GM12875 (cell line): Measurements from ENCODE around the gene SEMA6D.

ENCODE experiments used
- H3K4me3 ChIP-seq: one replicate; pipeline ENCODE4 v1.5.1; 2011; ENCODE audit warnings: low read depth, low read length, control low read depth
- CTCF ChIP-seq: IDR thresholded peaks from 2 replicates; pipeline ENCODE4 v1.5.1; 2011; ENCODE audit warnings: low read depth, mild to moderate bottlenecking, control low read depth, inconsistent platforms, low read length, moderate library complexity, borderline replicate concordance; ENCODE audit not compliant: insufficient read depth

Gene SEMA6D

GRCh38 chr15:47762621-47763020, 45.3 kb downstream of the SEMA6D start:
- no peak for TF ChIP-seq CTCF
- H3K4me3 ChIP-seq = no peak overlapping the region

- no peak for TF ChIP-seq CTCF
- no peak overlapping the region for H3K4me3 ChIP-seq
Observed at GRCh38 chr15:47764666-47765065, 47.4 kb downstream of the SEMA6D start.

GRCh38 chr15:47766406-47766805, 49.1 kb downstream of the SEMA6D start:
- H3K4me3 ChIP-seq = no peak overlapping the region

GRCh38 chr15:47767035-47767434, 49.7 kb downstream of the SEMA6D start:
- TF ChIP-seq CTCF = no peak
- H3K4me3 ChIP-seq = no peak overlapping the region

More at GRCh38 chr15:47766406-47766805, 49.1 kb downstream of the SEMA6D start:
- no peak for TF ChIP-seq CTCF

- no peak for TF ChIP-seq CTCF
- no peak overlapping the region for H3K4me3 ChIP-seq
Observed at GRCh38 chr15:47768735-47769134, 51.4 kb downstream of the SEMA6D start.

DNA sequence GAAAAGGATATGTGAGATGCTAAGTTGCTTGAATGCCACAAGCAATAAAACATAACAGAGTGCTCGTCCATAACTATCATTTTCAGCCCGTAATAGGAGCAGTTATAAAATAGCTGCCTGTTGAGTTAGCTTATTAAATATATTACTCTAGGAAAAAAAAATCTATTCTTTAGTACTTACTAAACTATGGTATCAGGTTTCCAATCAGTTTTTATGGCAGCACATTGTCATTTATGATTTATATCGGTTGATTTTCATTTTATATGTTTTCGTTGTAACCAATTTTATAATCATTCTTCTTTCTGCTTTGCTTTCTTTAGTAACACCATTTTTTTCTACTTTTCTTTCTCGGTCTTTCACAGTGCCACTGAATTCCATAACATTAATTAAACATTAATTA, 51.9 kb downstream of the SEMA6D start:
- TF ChIP-seq CTCF = no peak
- no peak overlapping the region for H3K4me3 ChIP-seq

DNA sequence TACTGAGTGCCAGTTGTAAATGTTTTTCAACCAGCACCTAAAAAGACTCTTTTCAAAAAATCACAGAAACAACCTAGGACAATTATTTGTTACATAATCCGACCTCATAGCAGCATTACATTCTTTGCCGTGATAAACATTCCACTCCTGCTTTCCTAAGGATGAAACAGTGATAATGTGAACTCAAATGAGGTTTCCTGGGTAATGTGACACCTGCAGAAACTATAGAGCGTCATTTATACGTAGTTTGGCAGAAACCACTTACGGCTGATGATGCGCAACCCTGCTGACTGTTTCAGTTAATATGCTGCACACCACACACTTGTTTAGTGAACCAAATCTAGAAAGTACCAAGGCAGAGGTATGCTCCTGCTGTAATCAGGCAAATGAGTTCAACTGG, 55.8 kb downstream of the SEMA6D start:
- TF ChIP-seq CTCF = no peak
- no peak overlapping the region for H3K4me3 ChIP-seq
